Right ventricle myocardium superior (tissue), 1 donor: ENCODE results near the gene COMTD1. TPM values are rescaled to one million over a fixed set of nuclear protein-coding genes. Genes with fewer than 3 reads are reported as not detected.
A peak's percentile ranks its signal among the peaks of the same experiment; 100 is the strongest.

Experiments used
- ATAC-seq: fragments of 200-7000 bp; cut with Tn5 transposase; one replicate; pipeline ENCODE4 v1.9.1; 2020; ENCODE audit warnings: mild to moderate bottlenecking; ENCODE audit not compliant: poor library complexity
- DNase-seq: peaks from one replicate; pipeline ENCODE4 v3.0.0-alpha.2; 2020
- intact Hi-C: fragments of 100-400 bp; cut with DNase I; formaldehyde crosslinking; loops from one replicate; pipeline ENCODE4 v1.11.2; 2022
- long read RNA-seq: library from polyadenylated mRNA; unstranded; transcript quantifications from one replicate; pipeline ENCODE4 v2.0.0, GENCODE V29; 2021
- total RNA-seq: library from RNA; stranded (reverse); fragmentation: NEBNext Ultra II Directional; extraction: Animal tissue kit (Norgen Biotek cat#: 25700); gene quantifications from one replicate; pipeline ENCODE4 v1.2.1, GENCODE V29; 2021
- donor health status: DM: no; HTN: yes; CAD: no; lungs with severe emphysema.

COMTD1 gene
- total RNA-seq, result 34.0 TPM
- long read RNA-seq, transcript COMTD1-201 (7 exons, 976 nt), result major isoform, 14 of 61 reads
- long read RNA-seq, partial matches to known transcripts, result 4 of 61 reads
- long read RNA-seq, other reads (novel, unspliced or antisense), result 37 of 61 reads

DNA sequence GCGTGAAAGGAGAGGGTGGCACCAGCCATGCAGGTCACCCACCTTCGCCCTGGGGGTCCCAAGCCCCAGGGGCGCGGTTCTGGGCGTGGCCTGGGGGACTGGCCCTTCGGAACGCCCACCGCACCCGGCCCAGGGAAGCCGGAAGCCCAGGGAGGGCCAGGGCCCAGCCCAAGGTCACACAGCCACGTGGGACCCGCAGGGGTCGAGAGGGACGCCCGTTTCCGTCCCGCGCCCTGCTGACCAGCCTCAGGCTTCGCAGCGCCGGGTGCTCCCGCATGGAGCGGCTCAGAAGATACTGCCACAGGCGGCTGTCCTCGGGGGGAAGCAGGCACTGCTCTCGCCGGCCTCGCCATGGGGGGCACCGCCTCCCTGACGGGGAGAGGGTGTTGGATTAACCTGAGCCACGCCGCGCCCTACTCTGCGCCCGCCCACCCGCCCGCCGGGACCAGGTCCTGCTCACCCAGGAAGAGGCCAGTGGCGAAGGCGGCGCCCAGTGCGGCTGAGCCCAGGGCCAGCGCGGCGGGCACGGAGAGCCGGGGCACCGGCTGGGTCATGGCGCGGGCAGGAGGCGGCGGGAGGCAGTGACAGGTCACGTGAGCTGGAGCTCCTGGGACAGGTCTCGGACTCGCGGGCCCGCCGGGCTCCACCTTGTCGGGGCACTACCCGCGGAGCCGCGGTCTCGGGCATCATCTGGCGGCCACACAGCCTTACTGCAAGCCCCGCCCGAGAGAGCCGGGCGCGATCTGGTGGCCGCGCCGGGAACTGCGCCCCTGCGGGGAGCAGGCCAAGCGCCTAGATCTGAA lies at the start of gene COMTD1:
Gene COMTD1, minus strand, starts transcription at position 583 of the 803 bp plus-strand sequence. Its CDS starts 29 bp downstream, at position 554.
- intact Hi-C loops, result loop anchor here (5.0 kb wide), 2 partner anchors 48 to 988 kb away; no protein-coding TSS in a partner anchor
- DNase-seq, result peak; percentile 96
- ATAC-seq, result peak; percentile 82

DNA sequence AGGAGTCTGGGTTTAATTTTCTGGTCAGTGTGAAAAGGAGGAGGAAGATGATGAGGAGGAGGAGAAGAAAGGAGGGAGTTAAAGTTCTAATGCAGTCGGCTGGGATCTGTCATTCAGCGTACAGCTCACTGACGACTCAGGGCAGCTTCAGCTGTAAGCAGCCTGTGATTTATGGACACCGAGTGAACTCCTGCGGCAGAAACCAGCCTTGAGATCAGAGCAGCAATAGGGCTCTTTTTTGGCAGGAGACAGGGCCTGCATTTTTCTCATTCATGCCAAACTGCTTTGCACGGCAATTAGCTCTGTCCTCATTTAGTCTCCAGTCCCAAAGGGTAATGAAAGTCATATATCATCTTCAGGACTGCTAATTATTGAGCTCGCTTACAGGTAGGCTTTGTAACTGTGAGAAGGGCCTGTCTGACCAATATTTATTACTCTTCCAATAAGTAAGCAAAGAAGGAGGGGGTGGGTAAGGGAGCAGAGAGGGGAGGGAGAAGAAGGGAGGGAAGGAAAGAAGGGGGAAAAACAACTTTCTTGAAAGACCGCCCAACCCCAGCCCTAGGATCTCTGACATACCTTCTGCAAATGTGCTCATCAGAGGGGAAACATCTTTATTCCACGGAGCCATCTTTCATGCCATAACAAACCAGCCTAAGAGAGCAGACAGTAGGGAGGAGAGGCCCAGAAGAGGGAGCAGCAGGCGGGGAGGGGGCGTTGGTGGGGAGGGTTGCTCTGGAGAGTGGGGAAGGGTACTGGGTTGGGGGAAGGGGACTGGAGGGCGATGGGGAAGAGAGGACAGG lies 48.1 kb upstream of the COMTD1 start:
- ATAC-seq, result peak; percentile 84

DNA sequence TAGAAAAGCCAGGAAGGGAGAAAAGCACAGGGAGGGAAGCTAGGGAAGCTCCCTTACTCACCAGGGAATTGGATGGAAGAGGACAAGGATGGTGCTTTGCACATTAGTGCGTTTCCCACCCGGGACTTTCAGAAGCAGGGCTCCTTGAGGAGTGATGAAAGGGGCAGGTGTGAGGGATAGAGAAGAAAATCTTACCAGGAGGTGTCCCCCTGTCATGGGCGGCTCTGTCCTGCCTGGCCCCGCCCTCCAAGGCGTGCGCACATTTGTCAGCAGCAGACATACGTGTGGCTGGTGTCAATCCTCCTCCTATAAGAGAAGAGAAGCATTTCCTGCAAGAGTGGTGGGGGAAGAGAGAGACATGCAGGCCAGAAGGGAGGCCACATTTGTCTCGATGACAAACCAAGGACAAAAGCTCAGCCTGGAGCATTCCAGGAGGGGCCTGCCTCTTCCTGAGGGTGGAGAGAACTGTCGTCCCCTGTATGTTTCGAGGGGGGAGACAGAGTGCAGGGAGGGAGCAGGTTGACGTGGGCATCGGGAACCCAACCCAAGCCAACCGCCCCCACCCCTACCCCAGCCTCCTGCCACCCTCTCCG lies 47.4 kb upstream of the COMTD1 start:
- intact Hi-C loops, result loop anchor here (10.0 kb wide), 1 partner anchor 102 kb away; no protein-coding TSS in a partner anchor
- DNase-seq (no peak), ATAC-seq (peak; percentile 75)

More for the DNA sequence above, 48.1 kb upstream of the COMTD1 start:
- intact Hi-C loops, result loop anchor here (10.0 kb wide), 1 partner anchor 101 kb away; no protein-coding TSS in a partner anchor
- DNase-seq, result no peak

DNA sequence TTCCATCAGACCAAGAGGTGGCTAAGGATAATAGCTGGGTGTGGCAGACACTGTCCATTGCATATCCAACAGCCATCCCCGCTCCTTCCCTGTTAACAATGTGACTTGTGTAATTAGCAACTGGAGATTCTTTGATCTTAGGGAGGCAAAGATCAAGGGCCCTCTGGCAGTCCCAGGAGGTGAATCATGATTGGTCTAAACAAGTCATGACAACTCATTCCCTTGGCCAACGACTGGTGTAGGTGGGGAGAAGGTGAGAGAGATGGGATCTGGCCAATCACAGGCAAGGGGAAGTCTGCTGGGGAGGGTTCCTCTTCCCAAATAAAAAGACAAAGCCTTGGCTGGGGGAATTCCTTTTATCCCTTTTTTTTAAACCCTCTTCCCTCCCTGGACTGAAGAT lies 46.2 kb upstream of the COMTD1 start:
- intact Hi-C loops, result loop anchor here (10.0 kb wide), 1 partner anchor 103 kb away; no protein-coding TSS in a partner anchor
- no peak for ATAC-seq
- no peak for DNase-seq

DNA sequence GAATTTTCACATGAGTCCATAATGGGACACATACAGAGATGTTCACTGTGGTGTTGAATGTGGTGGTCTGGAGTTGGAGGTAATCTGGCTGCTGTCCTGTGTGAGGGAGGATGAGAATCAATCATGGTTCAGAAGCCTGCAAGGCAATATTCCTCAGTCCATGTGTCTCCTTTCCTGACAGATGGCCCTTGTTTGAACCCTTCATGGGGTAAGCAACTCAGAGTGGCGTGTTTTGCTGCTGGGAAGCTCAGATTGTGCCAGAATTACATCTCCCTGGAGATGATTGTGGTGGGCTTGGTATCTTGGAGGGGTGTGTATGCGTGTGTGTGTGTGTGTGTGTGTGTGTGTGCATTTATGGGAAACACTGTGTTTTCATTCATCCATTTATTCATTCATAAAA lies 44.5 kb upstream of the COMTD1 start:
- DNase-seq, result no peak
- ATAC-seq, result no peak
- intact Hi-C loops, result loop anchor here (10.0 kb wide), 1 partner anchor 105 kb away; no protein-coding TSS in a partner anchor

DNA sequence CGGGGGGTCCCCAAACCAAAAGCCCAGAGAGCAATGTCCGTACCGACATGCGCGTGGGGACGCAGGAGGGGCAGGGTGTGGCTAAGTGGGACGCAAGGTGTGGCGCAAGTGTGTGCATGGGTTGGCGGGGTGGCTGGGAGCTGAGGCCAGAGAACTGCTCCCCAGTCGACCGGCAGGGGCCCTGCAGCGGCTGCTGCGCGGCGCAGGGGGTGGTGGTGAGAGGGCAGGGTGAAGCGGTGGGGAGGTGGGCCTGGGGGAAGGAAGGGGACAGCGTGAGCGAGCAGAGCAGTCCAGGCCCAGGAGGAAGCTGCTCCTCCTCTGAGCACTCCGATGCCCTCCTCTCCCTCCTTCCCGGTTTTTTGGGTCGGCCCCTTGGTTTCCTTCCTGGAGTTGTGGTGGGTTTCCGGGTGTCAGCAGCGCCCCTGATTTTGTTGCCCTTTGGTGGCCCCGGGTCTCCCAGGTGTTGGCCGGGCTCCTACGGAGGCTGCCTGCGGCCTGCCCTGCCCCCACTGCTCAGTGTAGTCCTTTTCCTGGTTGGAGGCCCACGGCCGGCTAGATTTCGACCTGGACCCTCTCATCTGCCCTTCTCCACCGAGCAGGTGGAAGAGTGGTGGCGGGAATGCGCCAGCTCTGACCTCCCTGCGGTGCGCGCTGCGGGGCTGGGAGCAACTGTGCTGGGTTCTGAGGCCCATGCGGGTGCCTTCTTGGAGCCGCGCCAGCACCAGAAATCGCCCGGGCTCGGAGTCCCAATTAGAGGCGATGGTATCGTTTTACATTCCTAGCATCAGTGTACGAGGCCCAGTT lies 40.5 kb upstream of the COMTD1 start:
- intact Hi-C loops, result no loop called here
- ATAC-seq (peak; percentile 45), DNase-seq (no peak)

DNA sequence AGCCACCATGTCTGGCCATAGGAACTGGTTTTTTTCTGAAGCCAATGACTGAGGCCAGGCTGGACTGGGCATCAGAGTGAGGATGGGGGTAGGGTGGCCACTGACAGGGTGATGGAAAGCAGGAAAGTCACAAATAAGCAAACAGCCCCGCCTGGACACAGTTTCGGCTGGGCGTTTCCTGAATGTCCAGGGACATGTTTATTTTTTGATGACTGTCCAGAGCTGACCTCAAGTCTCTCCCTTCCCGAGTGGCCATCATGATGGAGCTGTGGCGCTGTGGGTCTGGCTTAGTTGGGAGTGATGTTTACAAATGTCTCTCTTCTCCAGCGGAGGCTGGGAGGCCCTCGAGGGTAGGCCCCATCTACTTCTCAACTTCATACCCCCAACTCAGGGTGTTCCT lies 37.1 kb upstream of the COMTD1 start:
- ATAC-seq (peak; percentile 12), DNase-seq (no peak)
- intact Hi-C loops, result no loop called here

DNA sequence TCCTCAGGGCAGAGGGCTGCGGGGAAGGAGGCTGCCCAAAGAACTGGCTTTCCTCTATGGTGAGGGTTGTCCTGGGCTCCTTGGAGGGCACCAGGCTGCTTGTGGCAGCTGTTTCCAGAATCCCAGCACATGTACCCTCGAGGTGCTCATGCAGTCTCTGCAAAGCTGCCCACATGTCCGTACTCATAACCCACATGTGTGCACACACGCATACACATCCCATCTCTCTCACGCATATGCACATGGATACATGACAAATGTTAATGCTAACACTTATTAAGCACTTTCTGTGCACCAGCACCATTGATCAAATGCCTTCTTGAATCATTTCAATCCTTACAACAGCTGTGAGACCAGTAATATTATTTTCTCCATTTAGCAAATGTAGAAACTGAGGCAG lies 36.3 kb upstream of the COMTD1 start:
- no peak for ATAC-seq
- no peak for DNase-seq
- intact Hi-C loops, result no loop called here

DNA sequence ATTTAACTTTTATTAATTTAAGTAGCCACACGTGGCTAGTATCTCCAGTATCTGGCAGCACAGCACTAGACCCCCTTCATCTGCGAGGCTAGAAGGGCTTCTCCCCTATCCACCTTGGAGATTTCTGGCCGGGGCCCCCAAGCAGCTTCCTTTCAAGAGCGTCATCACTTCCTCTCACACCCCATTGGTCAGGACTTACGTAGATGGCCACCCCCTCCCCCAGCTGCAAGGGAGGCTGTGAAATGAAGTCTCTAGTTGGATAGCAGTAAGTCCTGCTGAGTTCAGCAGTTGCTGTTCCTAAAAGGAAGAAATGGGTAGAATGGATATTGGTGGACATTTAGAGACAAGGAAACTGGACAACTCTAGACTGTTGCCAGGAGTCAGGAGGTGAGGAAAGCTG lies 33.8 kb upstream of the COMTD1 start:
- ATAC-seq (no peak), DNase-seq (no peak)
- intact Hi-C loops, result no loop called here

DNA sequence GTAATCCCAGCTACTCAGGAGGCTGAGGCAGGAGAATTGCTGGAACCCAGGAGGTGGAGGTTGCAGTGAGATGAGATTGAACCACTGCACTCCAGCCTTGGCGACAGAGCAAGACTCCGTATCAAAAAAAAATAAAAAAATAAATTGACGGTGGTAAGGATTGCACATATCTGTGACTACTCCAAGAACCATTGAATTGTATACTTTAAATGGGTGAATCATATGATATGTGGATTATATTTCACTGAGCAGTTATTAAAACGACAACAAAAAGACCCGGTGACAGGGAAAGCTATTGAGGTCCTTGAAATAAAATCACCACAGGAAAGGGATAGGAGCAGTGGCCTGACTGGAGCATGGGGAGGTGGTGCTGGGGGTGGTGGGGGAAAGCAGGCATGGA lies 31.2 kb upstream of the COMTD1 start:
- DNase-seq (no peak), ATAC-seq (no peak)
- intact Hi-C loops, result no loop called here

DNA sequence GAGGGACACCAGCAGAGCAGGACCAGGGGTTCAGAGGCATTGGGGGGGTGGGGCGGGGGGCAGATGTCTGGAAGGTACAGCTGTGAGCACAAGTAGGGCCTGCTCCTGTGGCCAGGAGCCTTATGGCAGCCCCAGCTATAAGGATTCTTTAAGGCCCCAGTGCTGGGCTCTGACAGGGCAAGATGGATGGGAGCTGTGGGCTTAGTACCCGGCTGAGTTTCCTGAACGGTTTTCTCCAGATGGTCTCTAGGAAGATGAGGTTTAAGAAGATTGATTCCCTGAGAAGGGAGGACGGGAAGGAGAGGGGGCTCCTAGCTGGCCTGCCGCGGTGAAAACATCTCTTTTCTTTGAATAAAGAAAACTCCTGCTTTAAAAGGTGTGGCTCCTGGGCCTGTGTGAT lies 30.1 kb upstream of the COMTD1 start:
- ATAC-seq (no peak), DNase-seq (no peak)
- intact Hi-C loops, result no loop called here

DNA sequence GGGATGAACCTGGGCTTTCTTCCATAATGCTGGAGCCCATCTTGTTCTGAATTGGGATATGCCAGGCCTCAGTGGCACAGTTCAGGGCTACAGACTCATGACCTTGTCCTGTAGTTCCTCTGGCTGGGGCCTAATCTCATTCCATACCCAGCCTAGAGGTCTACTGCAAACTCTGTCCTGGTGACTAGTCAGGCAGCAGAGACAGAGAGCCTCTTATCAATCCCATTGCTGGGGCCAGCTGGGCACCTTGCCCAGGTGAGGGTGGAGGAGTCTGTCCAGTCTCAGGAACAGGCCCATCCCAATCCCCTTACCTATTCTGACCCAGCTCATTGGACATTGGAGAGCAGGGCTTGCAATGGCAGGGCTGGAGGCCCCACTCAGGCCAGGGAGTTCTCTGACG lies 28.0 kb upstream of the COMTD1 start:
- DNase-seq, result no peak
- ATAC-seq, result peak; percentile 63
- intact Hi-C loops, result no loop called here

DNA sequence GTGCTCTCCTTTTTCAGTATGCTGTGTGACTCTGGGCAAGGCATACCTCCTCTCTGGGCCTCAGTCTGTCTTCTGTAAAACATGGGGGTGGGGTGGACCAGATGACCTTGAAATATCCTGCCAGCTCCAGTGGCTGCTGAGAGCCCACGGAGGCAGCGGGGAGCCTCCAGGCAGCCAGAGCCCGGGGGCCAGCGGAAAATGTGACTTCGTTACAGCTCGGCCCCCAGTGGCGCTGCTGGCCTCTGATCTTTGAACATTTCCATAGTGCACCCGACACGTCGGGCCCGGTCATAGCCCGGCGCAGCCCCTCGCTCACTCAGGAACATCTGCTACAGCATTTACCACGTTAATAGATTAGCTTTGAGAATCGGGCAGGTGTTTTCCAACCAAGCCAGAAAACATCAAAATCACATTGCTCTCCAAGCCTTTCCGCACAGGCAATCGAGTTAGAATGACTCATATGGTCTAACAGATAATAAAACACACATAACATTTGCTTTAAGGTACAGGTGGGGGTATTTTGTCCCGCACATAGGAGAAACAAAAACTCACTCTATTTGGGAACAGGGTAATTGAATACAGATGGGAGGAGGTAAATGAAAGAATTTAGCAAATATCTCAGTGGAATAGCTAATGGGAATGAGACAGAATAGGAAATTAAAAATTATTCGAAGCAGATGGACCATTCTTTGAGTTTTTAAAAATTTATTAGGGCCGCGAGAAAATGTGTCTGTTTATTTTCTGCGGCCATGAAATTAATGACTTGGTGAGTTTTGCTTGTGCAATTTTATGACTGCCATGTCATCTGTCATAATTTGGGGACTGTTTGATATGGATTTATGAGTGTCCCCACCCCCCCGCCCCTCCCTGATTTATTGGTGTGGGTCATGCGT lies 26.3 kb upstream of the COMTD1 start:
- no peak for DNase-seq
- ATAC-seq, result no peak
- intact Hi-C loops, result no loop called here

DNA sequence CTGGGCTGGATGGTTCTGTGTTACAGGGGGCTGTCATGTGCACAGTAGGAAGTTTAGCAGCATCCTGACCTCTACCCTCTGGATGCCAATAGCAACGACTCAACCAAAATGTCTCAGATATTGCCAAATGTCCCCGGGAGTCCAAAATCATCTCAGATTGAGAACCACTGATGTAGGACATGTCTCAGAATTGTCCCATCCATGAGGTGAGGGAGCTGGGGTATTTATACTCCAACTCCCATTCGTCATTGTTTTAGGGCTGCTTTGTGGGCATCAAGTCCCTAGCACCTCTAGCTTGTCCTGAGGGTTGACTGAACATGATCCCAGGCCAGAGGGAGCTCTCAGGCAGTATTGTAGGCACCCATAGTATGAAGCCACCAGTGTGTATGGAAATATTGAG lies 25.2 kb upstream of the COMTD1 start:
- ATAC-seq, result no peak
- intact Hi-C loops, result no loop called here
- no peak for DNase-seq

DNA sequence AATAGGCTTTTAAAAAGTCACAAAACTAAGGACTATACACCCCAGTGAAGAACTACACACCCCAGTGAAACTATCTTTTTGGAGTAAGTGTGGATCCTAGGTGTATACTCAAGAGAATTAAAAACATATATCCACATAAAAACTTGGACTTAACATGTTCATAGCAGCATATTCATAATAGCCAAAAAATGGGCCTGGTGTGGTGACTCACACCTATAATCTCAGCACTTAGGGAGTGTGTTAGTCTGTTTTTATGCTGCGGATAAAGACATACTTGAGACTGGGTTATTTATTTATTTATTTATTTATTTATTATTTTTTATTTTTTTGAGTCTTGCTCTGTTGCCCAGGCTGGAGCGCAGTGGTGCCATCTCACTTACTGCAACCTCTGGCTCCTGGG lies 19.0 kb upstream of the COMTD1 start:
- intact Hi-C loops, result no loop called here
- no peak for DNase-seq
- no peak for ATAC-seq

DNA sequence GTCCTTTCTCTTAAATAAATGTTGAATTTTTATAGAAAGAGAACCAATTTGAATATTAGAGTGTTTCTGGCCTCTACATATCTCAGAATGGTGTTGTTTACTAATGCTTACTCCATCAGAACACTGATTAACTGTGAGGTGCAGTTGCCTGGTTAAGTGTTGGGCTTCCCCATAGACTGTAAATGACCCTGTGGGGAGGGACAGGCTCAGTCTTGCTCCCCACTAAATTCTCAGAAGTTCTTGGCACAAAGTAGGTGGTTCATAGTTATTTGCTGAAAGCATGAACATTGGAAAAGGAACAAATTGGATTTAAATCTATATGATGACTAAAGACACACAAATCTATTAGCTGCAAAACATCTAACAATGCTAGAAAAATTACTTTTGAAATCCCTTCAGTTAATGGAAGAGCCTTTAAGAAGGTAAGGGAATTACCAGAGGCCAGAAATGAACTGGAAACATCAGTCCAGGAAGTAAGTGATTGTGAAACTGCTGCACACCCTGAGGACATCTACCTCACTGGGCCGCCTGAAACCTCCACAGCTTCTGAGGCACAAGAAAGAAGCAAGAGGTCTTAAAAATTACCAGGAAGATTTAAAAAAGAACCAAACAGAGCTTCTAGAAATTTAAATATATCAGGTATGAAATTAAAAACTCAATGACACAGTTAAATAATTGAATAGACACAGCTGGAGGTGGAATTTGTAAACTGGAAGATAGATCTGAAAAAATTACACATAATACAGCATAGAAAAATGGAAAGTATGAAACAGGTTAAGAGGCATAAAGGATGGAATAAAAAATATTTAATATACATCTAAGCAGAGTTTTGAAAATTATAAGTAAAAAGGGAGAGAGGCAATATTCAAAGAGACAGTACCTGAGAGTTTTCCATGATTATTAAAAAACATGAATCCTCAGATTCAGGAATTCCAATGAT lies 17.8 kb upstream of the COMTD1 start:
- ATAC-seq (no peak), DNase-seq (no peak)
- intact Hi-C loops, result no loop called here
